ENCODE results near the gene NODAL. TPM values are rescaled to one million over a fixed set of nuclear protein-coding genes. Genes with fewer than 3 reads are reported as not detected.

Gene NODAL
- total RNA-seq, 1 donor from 2014 or later, result not detected

DNA sequence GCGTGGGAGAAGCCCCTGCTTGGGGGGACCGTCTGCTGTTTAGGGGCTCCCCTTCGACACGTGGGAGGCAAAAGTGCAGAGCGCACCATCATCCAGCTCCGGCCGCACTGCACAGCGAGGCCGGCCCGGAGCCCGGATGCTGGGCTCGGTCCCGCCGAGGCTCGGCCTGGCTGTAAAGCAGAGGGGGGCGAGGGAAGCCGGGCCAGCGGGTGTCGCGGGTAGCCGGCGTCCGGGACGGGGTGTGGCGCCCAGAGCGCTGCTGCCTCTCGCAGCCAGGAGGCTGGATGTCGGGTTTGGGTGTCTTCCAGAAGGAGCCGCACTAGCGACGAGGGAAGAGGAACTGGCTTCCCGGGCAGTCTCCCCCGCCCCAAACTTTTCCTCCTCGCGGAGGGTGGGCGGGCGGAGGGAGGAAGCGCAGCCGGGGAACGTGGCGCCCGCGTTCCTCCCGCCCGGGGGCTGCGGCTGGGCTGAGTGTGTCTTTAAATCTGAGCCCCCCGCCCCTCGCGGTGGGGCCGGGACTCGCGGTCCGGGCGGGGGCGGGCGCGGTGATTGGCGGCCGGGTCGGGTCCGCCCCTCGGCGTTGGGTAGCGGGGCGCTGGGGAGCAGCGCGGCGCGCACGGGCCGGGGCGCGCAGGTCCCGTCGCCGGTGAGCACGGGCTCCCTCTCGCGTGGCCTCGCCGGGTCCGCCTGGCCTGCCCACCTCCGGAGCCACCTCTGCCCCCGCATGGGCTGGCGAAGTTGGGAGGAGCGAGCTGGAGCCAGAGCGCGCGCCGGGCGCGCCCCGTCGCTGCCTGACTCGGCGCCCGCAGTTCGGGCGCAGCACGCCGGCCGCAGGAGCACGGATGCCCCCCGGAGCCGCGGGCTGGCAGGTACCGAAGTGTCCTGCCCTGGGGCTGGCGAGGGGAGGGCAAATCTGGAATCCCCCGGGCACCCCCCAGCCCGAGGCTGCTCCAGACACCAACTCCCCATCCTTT is 37.0 kb upstream of the NODAL start, which contains the start of gene PALD1:
PALD1 (plus strand) TSS at position 577 of the 974 bp plus-strand sequence. CDS start 47,185 bp downstream, outside the sequence.
- Histone ChIP-seq H3K27ac (peak within 1 kb of the TSS; percentile 44), H3K36me3 (no peaks in the 10 kb centered on the region), H3K4me1 (peaks cover 45% of the 10 kb centered on the region), H3K4me3 (peak within 1 kb of the TSS; percentile 56), H3K9me3 (no peaks in the 10 kb centered on the region), H3K27me3 (no peaks in the 10 kb centered on the region)
- ATAC-seq (peak; percentile 70), DNase-seq (peak; percentile 82)
- TF ChIP-seq, protein P1, sequence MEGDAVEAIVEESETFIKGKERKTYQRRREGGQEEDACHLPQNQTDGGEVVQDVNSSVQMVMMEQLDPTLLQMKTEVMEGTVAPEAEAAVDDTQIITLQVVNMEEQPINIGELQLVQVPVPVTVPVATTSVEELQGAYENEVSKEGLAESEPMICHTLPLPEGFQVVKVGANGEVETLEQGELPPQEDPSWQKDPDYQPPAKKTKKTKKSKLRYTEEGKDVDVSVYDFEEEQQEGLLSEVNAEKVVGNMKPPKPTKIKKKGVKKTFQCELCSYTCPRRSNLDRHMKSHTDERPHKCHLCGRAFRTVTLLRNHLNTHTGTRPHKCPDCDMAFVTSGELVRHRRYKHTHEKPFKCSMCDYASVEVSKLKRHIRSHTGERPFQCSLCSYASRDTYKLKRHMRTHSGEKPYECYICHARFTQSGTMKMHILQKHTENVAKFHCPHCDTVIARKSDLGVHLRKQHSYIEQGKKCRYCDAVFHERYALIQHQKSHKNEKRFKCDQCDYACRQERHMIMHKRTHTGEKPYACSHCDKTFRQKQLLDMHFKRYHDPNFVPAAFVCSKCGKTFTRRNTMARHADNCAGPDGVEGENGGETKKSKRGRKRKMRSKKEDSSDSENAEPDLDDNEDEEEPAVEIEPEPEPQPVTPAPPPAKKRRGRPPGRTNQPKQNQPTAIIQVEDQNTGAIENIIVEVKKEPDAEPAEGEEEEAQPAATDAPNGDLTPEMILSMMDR (IDR thresholded peaks at IDR 0.05), result peak; percentile 16
- intact Hi-C loops (cut with DNase I), result no loop called here

DNA sequence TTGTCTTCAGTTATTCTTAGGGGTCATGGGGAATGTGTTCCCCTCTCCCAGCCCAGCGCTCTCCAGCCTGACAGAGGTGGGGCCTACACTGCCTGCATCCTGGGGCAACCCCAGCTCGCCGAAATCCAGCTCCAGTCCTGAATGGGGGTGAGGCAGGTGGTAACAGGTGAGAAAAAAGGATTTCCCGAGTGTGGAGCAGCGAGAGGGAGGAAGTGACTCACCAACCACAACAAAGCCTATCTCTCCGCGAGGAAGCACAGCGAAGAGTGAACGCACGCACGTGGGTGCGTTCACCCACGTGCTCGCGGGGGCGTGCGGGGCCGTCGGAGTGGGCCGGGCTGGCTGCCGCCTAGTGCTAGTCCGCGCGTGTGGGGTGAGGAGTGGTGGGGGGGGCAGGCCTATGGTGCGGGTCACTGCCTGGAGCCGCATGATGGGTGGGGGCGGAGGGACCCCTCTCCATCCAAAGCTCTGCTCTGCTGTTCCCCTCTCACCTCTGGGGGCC is 36.2 kb upstream of the NODAL start:
- DNase-seq (no peak), ATAC-seq (peak; percentile 32)
- Histone ChIP-seq H3K4me3 (peak overlapping the region; percentile 56), H3K27me3 (no peaks in the 10 kb centered on the region), H3K4me1 (peaks cover 37% of the 10 kb centered on the region), H3K27ac (peak overlapping the region; percentile 44), H3K9me3 (no peaks in the 10 kb centered on the region), H3K36me3 (no peaks in the 10 kb centered on the region)
- TF ChIP-seq, protein P1 (IDR thresholded peaks at IDR 0.05), result no peak
- intact Hi-C loops (cut with DNase I), result no loop called here

DNA sequence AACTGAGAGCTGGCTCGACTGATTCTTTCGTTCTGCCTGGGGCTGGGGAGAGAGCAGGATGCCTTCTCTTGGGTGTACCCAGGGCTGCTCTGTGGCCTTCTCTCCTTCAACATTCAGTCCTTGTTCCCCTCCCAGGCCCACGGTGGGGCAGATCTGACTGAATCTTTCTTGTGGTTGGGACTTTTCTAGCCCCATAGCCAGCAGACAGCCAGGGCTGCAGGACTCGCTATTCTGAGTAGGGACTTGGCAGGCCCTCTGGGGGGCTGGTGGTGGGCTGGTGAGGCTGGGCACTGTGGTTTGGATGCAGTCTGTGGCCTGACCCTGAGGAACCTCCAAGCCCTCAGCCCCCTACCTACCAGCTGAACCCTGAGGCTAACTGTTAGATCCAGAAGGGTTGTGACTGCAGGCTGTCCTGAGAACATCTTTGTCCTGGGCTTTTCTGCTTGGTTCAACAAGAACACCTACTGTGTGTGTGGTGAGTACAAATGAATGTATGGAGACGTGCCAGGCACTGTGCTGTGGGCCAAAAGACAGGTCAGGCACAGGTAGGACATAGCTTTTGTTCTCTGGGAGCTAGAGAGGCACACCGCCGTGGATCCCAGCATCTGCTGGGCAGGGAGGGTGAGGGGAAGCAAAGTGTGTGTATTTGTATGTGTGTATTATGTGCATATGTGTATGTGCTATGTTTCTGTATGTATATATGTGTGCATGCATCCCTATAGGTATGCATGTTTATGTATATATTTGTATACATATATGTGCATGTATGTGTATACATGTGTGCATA is 35.0 kb upstream of the NODAL start:
- intact Hi-C loops (cut with DNase I), result no loop called here
- H3K4me1 ChIP-seq, result peaks cover 24% of the 10 kb centered on the region
- no peaks in the 10 kb centered on the region for H3K27me3 ChIP-seq
- H3K36me3 ChIP-seq, result no peaks in the 10 kb centered on the region
- ATAC-seq (no peak), DNase-seq (no peak)
- H3K4me3 ChIP-seq, result no peak overlapping the region
- H3K27ac ChIP-seq, result no peak overlapping the region
- H3K9me3 ChIP-seq, result no peaks in the 10 kb centered on the region
- TF ChIP-seq, protein P1 (IDR thresholded peaks at IDR 0.05), result no peak

DNA sequence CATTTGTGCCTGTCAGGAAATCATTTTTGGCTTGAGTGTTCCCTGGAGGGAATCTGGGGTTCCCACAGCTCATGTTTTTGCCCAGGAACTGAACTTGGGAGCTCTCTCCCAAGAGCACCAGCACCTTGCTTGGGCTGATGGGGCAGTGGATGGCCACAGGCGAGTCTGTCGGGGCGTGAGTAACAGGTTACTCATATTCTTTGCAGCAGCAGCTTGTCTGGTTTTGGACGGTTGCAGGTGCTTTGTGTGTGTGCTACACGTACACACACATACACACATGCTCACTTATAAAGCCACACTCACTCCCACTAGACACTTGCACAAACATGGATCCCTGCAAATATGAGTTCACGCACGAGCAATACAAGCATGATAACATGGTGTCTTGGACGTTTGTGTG is 34.2 kb upstream of the NODAL start:
- no peak overlapping the region for H3K27ac ChIP-seq
- no peaks in the 10 kb centered on the region for H3K27me3 ChIP-seq
- DNase-seq (no peak), ATAC-seq (no peak)
- H3K9me3 ChIP-seq, result no peaks in the 10 kb centered on the region
- H3K4me1 ChIP-seq, result peaks cover 18% of the 10 kb centered on the region
- intact Hi-C loops (cut with DNase I), result no loop called here
- H3K4me3 ChIP-seq, result no peak overlapping the region
- TF ChIP-seq, protein P1 (IDR thresholded peaks at IDR 0.05), result no peak
- no peaks in the 10 kb centered on the region for H3K36me3 ChIP-seq

DNA sequence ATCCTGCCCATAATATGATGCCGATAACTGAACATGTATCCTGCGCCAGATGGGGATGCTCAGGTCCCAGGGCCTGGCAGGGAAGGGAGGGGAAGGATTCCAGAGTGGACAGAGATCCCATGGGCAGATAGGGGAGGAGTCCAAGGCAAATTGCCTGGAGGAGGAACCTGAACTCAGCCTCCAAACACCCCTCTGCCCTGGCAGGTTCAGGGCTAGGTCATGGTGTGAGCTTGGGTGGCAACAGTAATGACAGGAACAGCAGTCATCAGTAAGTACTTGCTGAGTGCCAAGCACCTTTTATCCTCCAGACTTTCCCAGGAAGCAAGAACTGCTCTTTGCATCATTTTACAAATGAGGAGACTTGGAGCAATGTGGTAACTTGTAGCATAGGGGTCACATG is 33.3 kb upstream of the NODAL start:
- Histone ChIP-seq H3K9me3 (no peaks in the 10 kb centered on the region), H3K36me3 (no peaks in the 10 kb centered on the region), H3K4me3 (no peak overlapping the region), H3K27me3 (no peaks in the 10 kb centered on the region), H3K4me1 (peaks cover 11% of the 10 kb centered on the region), H3K27ac (no peak overlapping the region)
- DNase-seq (no peak), ATAC-seq (no peak)
- intact Hi-C loops (cut with DNase I), result no loop called here
- TF ChIP-seq, protein P1 (IDR thresholded peaks at IDR 0.05), result no peak

Data from upper lobe of right lung (tissue), 1 donor.